Transverse colon (tissue), 4 donors: Measurements from ENCODE around the gene FRMPD4. TPM values are rescaled to one million over a fixed set of nuclear protein-coding genes. Genes with fewer than 3 reads are reported as not detected.

Experiments used
- DNase-seq: peaks from one replicate; pipeline ENCODE4 v3.0.0-alpha.2; 2019
- H3K27ac ChIP-seq, 4 donors: fragments of 200-600 bp; sonication (generic); 2 replicates each; pipeline ENCODE4 v1.5.1; 2016 to 2018; ENCODE audit warnings: inconsistent platforms in 4 of 4
- H3K27me3 ChIP-seq: fragments of 200-600 bp; sonication (generic); 2 replicates; pipeline ENCODE4 v1.5.1; 2017; ENCODE audit warnings: inconsistent platforms
- H3K36me3 ChIP-seq, 4 donors: fragments of 200-600 bp; sonication (generic); 2 replicates each; pipeline ENCODE4 v1.5.1; 2017 to 2019; ENCODE audit warnings: inconsistent platforms in 4 of 4
- H3K4me1 ChIP-seq, 4 donors: fragments of 200-600 bp; sonication (generic); 2 replicates each; pipeline ENCODE4 v1.5.1; 2017 to 2020; ENCODE audit warnings: inconsistent platforms in 4 of 4
- H3K4me3 ChIP-seq, 4 donors: fragments of 200-600 bp; sonication (generic); 1 replicate in 1 of 4; 2 replicates in 3 of 4; pipeline versions ENCODE4 v1.5.1 to v1.6.1; 2017 to 2019; ENCODE audit warnings: inconsistent platforms in 4 of 4
- H3K9me3 ChIP-seq, 2 donors: fragments of 200-600 bp; sonication (generic); 2 replicates each; pipeline ENCODE4 v1.5.1; 2017 to 2019; ENCODE audit warnings: inconsistent platforms in 2 of 2
- CTCF ChIP-seq, 5 experiments: fragments of 200-600 bp in 3 of 5; fragments of 450-650 bp in 2 of 5; sonication (generic) in 3 of 5; IDR thresholded peaks; 1 replicate in 2 of 5; 2 replicates in 3 of 5; pipeline ENCODE4 v1.5.1; 2016 to 2017; ENCODE audit warnings: antibody characterized with exemption in 5 of 5, inconsistent platforms in 3 of 5, mild to moderate bottlenecking in 2 of 5, moderate library complexity in 1 of 5
- EP300 ChIP-seq: sonication (generic); formaldehyde crosslinking; IDR thresholded peaks from one replicate; pipeline ENCODE4 v1.6.1; 2017; ENCODE audit warnings: antibody characterized with exemption, low read depth
- POLR2A ChIP-seq: fragments of 450-650 bp; IDR thresholded peaks from one replicate; pipeline ENCODE4 v1.6.1; 2016; ENCODE audit warnings: antibody characterized with exemption, mild to moderate bottlenecking, moderate library complexity
- POLR2AphosphoS5 ChIP-seq, 3 donors: sonication (generic); formaldehyde crosslinking; IDR thresholded peaks; one replicate each; pipeline ENCODE4 v1.6.1; 2016; ENCODE audit warnings: antibody characterized with exemption in 3 of 3
- WGBS, 2 donors: methylation state at CpG; one replicate each; pipeline ENCODE4 v1.1.5; 2018; ENCODE audit warnings: low coverage in 1 of 2; 5-methylcytosine and 5-hydroxymethylcytosine counted together
- in situ Hi-C, 4 donors: fragments of 200-750 bp; cut with MboI; loops; one replicate each; pipeline versions ENCODE4 v1.15.0 to v1.15.1; 2017; ENCODE audit warnings: low sequenced_read_pairs in 3 of 4, low pct_ligation_motif_present in 1 of 4, low pct_unique_long_range_greater_than_20kb in 1 of 4
- intact Hi-C: fragments of 100-400 bp; cut with DNase I; formaldehyde crosslinking; loops from one replicate; pipeline ENCODE4 v1.15.1; 2023; ENCODE audit warnings: low total_unique reads
- total RNA-seq, 4 donors: library from RNA; depleted of rRNA; stranded (reverse); fragments of >200 nt; gene quantifications; one replicate each; pipeline ENCODE4 v1.1.0, GENCODE V29; 2016

The FRMPD4 gene
- total RNA-seq, 4 donors from 2014 or later = 0.79 to 1.5 (median 0.82) TPM; not detected in 1

GRCh38 chrX:12722314-12722713 lies 584.0 kb downstream of the FRMPD4 start:
- H3K27ac ChIP-seq = no peak overlapping the region
- no peak overlapping the region for H3K4me3 ChIP-seq
- H3K36me3 ChIP-seq = no peaks in the 10 kb centered on the region
- DNase-seq = no peak
- no peaks in the 10 kb centered on the region for H3K27me3 ChIP-seq
- no peaks in the 10 kb centered on the region for H3K9me3 ChIP-seq
- in situ Hi-C loops = no loop called here
- TF ChIP-seq POLR2A = no peak
- H3K4me1 ChIP-seq = no peaks in the 10 kb centered on the region
- intact Hi-C loops = no loop called here
- 88 to 100% methylated on average over 1 of the region's 1 CpG for WGBS, 2 donors

- intact Hi-C loops = no loop called here
- Histone ChIP-seq H3K36me3 (no peaks in the 10 kb centered on the region), H3K27me3 (no peaks in the 10 kb centered on the region), H3K4me3 (no peak overlapping the region), H3K4me1 (no peaks in the 10 kb centered on the region), H3K9me3 (no peaks in the 10 kb centered on the region), H3K27ac (no peak overlapping the region)
- in situ Hi-C loops = no loop called here
- no peak for DNase-seq
- TF ChIP-seq CTCF (IDR thresholded peaks at IDR 0.05) (no peak), EP300 (no peak), POLR2AphosphoS5 (IDR thresholded peaks at IDR 0.05) (no peak), POLR2A (no peak)
- 53% methylated on average over 6 of the region's 6 CpGs; no CpG with 5 or more reads in 1 of the 2 donors for whole genome bisulfite sequencing, 2 donors
These were observed 603.1 kb downstream of the FRMPD4 start for GRCh38 chrX:12741416-12741815.

GRCh38 chrX:12747433-12747832 lies 609.2 kb downstream of the FRMPD4 start:
- Histone ChIP-seq H3K4me3 (no peak overlapping the region), H3K9me3 (no peaks in the 10 kb centered on the region), H3K36me3 (no peaks in the 10 kb centered on the region), H3K27me3 (no peaks in the 10 kb centered on the region), H3K4me1 (no peaks in the 10 kb centered on the region), H3K27ac (no peak overlapping the region)
- DNase-seq = no peak
- intact Hi-C loops = no loop called here
- in situ Hi-C loops = no loop called here
- no peak for TF ChIP-seq CTCF (IDR thresholded peaks at IDR 0.05)
- no peak for TF ChIP-seq POLR2A
- TF ChIP-seq EP300 = no peak
- TF ChIP-seq POLR2AphosphoS5 (IDR thresholded peaks at IDR 0.05) = no peak
- 76% methylated on average over 1 of the region's 1 CpG; no CpG with 5 or more reads in 1 of the 2 donors for WGBS, 2 donors

GRCh38 chrX:12751887-12752286 lies 613.6 kb downstream of the FRMPD4 start:
- Histone ChIP-seq H3K27ac (no peak overlapping the region), H3K36me3 (no peaks in the 10 kb centered on the region), H3K4me3 (no peak overlapping the region), H3K4me1 (no peaks in the 10 kb centered on the region), H3K27me3 (no peaks in the 10 kb centered on the region), H3K9me3 (no peaks in the 10 kb centered on the region)
- in situ Hi-C loops = no loop called here
- no peak for DNase-seq
- TF ChIP-seq EP300 = no peak
- no peak for TF ChIP-seq POLR2AphosphoS5 (IDR thresholded peaks at IDR 0.05)
- no peak for TF ChIP-seq CTCF (IDR thresholded peaks at IDR 0.05)
- no peak for TF ChIP-seq POLR2A
- intact Hi-C loops = no loop called here
- 52% methylated on average over 1 of the region's 1 CpG; no CpG with 5 or more reads in 1 of the 2 donors for WGBS, 2 donors

- TF ChIP-seq CTCF (IDR thresholded peaks at IDR 0.05) (no peak), POLR2AphosphoS5 (IDR thresholded peaks at IDR 0.05) (no peak), POLR2A (no peak), EP300 (no peak)
- Histone ChIP-seq H3K4me1 (no peaks in the 10 kb centered on the region), H3K9me3 (no peaks in the 10 kb centered on the region), H3K27me3 (no peaks in the 10 kb centered on the region), H3K27ac (no peak overlapping the region), H3K4me3 (no peak overlapping the region), H3K36me3 (no peaks in the 10 kb centered on the region)
- WGBS, 2 donors = 75% methylated on average over 2 of the region's 2 CpGs; no CpG with 5 or more reads in 1 of the 2 donors
- intact Hi-C loops (no loop called here), in situ Hi-C loops (no loop called here)
- no peak for DNase-seq
These were observed 615.1 kb downstream of the FRMPD4 start for GRCh38 chrX:12753366-12753765.
